ENCODE measurements around the gene WDFY4.
"Not testable (repeated sequence)": the region's sequence is repeated elsewhere in the genome, so short reads cannot be mapped to it uniquely, and the experiment has no call there.

Gene WDFY4, protein sequence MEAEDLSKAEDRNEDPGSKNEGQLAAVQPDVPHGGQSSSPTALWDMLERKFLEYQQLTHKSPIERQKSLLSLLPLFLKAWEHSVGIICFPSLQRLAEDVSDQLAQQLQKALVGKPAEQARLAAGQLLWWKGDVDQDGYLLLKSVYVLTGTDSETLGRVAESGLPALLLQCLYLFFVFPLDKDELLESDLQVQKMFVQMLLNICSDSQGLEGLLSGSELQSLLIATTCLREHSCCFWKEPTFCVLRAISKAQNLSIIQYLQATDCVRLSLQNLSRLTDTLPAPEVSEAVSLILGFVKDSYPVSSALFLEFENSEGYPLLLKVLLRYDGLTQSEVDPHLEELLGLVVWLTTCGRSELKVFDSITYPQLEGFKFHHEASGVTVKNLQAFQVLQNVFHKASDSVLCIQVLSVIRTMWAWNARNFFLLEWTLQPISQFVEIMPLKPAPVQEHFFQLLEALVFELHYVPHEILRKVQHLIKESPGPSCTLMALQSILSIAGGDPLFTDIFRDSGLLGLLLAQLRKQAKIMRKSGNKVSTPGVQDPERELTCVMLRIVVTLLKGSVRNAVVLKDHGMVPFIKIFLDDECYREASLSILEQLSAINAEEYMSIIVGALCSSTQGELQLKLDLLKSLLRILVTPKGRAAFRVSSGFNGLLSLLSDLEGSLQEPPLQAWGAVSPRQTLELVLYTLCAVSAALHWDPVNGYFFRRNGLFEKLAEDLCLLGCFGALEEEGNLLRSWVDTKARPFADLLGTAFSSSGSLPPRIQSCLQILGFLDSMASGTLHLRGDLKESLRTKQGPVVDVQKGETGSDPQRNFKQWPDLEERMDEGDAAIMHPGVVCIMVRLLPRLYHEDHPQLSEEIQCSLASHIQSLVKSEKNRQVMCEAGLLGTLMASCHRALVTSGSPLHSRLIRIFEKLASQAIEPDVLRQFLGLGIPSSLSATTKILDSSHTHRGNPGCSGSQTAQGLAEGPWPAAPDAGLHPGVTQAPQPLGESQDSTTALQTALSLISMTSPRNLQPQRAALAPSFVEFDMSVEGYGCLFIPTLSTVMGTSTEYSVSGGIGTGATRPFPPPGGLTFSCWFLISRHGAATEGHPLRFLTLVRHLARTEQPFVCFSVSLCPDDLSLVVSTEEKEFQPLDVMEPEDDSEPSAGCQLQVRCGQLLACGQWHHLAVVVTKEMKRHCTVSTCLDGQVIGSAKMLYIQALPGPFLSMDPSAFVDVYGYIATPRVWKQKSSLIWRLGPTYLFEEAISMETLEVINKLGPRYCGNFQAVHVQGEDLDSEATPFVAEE (N-terminal part only)

DNA sequence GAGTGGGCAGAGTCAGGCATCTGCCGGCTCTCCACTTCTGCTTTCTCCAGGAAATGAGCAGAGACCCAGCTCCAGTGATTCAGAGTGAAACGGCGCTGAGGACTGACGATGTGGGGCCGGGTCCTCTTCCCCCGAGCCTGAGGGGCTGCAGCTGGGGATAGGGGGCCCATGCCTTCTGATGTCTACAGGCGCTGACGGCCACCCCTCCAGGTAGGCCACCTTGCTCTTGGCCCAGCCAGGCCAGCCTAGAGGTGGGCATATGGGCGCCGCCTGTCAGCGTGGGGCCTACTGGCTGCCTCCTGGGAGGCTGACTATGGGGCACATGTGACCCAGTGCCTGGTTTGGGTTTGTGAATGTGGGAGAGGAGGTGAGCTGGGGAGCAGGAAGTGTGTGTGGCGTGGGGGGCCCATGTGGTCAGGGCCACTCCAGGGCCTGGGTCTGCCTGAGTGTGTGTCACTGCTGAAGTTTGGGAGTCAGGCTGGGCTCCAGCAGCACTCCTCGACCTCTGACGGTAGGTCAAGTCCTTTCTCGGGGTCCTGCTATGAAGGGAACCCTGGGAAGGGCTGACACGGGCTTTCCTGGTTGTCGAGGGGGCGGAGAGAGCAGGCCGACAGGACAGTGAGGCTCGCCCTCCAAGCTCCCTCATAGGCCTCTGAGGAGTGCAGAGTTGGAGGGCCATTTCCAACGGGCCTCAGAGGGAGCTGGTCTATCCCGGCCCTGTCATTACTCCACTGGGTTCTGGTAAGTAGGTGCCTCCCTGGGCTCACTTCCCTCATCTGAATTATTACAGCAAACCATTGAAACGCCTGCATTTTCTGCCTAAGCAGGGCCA, at the start of gene WDFY4:
Gene WDFY4, plus strand, starts transcription at position 82 of the 832 bp plus-strand sequence. CDS start 24,860 bp downstream, outside the sequence.
- DNase-seq, result no peak

DNA sequence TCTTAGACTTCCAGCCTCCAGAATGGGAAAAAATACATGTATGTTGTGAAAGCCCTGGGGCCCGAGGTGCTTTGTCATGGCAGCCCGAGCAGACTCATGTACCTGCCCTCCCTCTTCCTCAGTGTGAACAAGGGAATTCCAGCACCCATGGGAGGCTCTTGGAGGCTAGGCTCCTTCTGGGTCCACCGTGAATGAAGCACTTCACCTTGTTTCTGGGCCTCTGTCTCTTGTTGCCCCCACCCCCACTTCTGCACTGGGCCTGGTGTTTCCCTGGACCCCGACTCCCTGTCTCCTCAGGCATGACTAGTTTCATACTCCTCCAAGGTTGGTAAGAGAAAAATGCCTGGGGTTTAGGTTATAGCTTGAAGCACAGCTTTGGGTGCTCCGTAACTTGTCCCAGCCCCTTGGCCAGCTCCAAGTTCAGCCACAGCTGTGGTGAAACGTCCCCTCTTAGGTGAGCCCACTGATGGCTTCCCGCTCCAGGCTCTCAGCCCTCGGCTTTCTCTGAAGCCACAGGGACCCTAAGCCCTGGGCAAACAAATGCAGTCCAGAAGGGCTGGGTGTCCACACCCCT, 49.6 kb upstream of the WDFY4 start:
- DNase-seq, result no peak

DNA sequence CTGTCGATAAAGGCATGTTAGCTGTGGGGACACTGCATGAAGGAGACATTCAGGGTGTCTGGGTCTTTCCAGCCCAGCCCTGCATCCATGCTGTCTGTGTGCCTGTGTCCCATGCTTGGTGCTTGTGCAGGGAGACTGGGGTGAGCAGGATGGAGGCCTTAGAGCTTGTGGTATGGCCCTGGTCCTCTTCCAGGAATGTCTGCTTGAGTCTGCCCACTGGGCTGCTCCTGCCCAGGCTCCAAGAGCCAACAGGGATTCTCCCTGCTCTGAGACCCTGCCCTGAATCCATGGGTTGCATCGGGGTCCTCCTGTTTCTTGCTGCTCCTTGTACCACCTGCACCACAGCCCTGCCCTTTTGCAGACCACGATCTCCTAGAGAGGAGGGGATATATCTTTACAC, 48.4 kb upstream of the WDFY4 start:
- no peak for DNase-seq

DNA sequence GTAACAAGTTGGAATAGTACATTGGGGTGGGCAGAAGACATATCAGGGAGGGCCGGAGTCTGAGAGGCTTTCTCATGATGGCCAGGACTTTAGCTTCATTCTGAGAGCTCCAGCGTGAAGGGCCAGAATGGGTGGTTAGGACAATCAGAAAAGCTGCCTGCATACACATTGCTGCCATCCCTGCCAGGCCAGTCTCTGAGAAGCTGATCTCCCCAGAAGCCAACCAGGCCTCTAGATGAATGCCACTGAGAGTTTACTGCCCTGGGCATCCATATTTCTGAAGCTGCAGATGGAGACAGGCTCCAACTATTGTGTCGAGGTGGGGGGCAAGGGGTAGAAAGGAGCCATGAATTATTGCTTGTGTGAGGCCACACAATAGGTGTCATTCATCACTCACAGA, 47.8 kb upstream of the WDFY4 start:
- no peak for DNase-seq

DNA sequence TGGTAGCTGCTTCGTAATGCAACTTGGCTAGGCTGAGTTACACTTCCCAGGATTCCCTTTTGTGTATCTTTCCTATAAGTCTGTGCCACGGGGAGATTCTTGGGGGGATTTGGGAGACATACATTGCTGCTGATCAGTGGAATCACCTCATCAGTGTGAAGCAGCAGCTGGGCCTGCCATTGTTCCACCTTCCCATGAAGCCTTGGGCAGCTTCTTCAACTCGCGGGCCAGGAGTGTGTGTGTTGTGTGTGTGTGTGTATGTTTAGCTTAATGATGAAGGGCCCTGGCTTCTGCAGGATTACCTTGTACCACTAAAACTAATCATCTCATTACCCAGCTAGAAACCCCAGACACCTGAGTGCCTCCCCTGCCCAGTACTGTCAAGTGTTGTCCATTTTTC, 46.5 kb upstream of the WDFY4 start:
- no peak for DNase-seq

DNA sequence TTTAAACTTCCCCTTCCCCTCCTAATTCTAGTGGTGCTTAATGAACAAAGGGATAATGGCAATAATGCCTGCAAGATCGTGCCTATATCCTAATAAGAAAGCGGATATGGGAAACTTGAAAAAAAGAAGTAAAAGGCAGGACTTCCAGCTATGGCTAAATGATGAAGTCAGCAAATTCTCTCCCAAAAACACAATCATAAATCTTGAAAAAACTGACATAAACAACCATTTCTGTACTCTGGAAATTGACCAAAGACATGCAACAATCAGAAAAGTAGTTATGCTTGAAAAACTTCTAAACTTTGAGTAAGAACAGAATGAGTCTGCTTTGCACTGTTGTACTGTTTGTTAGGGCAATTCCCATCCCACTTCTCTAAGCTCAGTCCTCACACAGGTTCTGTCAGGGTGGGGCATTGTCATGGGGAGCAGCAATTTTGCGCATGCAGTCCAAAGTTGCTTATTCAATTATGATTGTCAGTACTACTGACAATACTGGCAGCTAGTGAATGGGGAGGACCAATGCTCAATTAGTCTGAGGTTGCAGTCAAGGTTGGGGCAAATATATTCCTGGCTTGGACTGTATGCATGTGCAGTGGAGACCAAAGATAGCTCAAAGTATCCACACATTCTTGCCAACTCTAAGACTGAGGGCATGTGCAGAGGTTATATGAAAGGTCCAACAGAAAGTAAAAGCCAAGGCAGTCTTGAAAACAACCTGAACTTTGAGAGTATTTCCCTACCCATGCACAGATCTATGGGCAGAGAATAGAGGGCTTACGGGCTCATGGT, 45.7 kb upstream of the WDFY4 start:
- DNase-seq, result no peak

DNA sequence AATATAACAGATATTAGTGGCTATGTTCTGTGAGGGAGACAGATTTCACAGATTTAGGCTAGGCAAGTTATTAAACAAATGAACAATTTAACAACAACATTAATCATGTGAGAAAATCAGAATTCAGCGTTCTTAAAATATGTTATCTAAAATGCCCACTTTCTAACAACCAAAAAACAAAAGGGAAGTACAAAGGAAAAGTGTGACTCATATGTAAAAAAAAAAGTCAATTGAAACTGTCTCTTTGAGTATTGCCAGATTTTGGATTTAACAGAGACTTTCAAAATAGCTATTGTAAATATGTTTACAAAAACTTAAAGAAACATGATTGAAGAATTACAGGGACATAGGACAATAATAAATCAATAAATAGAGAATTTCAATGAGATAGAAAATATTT, 45.0 kb upstream of the WDFY4 start:
- no peak for DNase-seq

DNA sequence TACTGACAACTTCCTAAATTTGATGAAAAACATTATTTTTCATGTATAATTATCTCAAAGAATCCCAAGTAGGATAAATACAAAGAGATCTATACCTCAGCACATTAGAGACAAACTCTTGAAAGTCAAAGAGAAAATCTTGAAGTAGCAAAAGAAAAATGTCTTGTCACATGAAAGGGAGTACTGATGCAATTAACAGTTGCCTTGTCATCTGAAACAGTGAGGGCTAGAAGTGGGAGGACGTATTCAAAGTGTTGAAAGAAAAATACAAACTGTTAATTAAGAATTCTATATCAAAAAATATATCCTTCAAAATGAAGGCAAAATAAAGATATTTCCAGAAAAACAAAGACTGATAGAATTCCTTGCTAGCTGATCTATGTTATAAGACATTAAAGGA, 44.3 kb upstream of the WDFY4 start:
- no peak for DNase-seq

DNA sequence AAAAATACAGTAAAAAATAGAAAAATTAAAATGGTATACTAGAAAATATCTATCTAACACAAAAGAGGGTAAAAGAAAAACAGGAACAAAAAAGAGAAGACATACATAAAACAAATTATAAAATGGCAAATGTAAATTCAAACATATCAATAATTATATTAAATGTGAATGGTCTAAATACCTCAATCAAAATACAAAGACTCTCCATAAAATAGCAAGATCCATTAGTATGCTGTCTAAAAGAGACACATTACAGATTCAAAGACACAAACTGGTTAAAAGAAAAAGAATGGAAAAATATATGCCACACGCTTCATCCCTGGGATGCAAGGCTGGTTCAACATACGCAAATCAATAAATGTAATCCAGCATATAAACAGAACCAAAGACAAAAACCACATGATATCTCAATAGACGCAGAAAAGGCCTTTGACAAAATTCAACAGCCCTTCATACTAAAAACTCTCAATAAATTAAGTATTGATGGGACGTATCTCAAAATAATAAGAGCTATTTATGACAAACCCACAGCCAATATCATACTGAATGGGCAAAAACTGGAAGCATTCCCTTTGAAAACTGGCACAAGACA, 43.5 kb upstream of the WDFY4 start:
- DNase-seq, result not testable (repeated sequence)

DNA sequence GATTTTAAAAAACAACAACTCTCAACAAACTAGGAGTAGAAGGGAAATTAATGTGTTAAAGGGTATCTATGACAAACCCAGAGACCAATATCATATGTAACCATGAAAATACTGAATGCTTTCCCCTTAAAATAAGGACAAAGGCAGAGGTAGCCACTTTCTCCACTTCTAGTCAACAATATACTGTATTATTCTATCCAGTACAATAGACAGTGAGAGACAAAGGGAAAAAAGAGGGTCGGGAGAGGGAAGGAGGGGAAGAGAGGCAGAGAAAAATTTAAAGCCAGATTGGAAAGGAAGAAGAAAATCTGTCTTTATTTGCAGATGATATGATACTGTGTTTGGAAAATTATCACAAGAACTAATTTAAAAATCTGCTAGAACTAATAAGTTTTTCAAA, 39.1 kb upstream of the WDFY4 start:
- DNase-seq, result no peak

DNA sequence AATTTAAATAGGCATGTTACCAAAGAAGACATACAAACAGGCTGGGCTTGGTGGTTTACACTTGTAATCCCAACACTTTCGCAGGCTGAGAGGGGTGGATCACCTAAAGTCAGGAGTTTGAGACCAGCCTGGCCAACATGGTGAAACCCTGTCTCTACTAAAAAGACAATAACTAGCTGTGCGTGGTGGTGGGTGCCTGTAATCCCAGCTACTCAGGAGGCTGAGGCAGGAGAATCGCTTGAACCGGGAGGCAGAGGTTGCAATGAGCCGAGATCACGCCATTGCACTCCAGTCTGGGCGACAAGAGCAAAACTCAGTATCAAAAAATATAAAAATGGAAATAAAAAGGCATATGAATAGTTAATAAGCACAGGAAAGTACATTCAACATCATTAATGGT, 37.6 kb upstream of the WDFY4 start:
- not testable (repeated sequence) for DNase-seq

DNA sequence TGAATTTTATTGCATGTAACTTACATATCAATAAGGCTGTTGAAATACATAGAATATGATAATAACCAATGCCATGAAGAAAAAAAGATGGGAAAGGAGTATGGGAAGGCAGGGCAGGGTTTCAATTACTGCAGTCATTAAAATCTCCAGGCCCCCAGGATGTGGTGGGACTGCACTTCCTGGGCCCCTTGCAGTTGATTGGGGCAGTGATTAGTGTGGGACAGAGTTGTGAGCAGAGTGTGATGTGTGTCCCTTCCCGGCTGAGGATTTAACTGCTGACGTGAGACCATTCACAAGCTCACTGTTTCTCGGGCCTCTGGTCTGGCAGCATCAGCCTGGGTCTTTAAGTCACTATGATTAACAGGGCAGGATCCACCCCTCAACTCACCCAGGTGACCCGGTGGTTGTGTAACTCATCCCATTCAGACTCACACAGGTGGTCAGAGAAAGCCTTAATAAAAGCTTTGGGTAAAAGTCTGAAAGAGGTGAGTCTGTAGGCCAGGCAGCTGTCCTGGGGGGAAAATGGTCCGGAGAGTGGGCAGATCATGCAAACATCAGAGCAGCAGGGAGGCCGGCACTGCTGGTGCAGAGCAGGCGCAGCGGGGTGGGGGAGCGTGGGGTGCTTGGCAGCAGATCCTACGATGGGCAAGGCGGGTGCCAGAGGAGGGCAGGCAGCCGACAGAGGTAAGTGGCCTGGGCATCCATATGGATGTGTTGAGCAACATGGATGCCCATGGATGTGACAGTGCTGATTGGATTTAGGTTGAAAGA, 36.3 kb upstream of the WDFY4 start:
- DNase-seq, result no peak

DNA sequence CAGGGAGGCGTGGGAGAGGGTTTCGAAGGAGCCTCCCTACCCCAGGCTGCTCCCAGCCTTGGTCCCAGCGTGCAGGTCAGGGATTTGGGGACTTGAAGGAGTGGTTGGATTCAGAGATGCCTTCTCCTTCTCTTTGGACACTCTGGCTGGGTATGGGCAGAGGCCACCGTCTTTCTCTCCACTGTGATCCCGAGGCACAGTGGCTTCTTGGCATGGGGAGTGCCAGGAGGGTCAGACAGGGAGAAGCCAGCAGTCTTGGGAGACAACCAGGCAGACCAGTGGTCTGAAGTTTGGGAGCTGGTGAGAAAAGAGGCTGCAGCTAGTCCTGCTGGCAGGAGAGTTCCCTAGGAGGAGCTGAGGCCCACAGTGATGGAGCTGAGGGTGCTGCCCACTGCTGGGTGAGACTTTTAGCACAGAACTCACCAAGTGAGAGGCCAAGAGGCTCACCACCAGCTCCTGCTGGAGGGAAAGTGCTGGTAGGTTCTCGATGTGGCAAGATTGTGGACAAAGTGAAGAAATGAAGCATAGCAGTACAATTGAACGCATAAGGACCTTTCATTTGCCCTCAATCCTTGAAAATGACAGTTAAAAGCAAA, 35.2 kb upstream of the WDFY4 start:
- no peak for DNase-seq

DNA sequence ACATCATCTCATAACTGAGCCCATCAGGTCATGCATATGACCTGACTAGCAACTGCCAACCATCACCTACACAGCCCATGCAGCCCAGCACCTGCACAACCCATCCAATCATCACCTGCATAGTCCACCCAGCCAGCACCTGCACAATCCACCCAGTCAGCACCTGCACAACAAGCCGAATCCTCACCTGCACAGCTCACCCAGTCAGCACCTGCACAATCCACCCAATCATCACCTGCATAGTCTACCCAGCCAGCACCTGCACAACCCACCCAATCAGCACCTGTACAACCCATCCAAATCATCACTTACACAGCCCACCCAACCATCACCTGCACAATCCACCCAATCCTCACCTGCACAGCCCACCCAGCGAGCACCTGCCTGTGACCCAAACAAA, 33.4 kb upstream of the WDFY4 start:
- DNase-seq, result peak; percentile 47

DNA sequence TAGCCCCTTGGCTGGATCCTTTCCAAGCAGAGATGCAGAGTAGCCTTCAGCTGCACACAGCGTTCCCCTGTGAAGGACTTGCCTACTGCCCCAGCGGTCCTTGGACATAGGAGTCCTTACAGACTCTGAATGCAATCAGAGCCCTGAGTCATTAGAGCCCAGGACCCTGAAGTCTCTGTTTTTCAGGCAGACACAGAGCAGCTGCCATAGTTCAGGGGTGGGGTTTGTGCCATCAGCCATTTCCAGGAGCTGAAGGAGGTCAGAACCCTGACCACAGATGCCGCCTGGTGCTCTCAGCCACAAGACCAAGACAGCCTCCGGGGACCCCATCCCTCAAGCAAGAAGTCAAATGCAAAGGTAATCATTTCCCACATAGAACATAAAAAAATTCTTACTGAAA, 32.8 kb upstream of the WDFY4 start:
- no peak for DNase-seq

DNA sequence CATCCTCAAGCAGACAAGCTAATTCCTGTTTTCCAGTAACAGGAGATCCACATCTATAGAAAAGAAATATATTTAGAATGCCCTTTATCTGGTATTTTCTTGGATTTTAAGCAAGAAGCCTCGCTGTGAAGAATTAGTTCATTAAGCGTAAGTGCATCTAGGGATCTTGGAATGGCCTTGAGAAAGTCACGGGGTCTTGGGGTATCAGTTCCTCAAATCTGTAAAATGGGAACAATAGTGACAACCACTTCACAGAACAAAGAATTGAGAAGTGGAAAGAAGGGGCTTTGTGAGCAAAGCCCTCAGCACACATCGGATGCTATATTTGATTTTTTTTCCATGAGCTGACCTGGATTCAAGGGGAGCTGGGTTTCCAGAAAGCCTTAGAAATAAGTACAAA, 32.3 kb upstream of the WDFY4 start:
- no peak for DNase-seq

DNA sequence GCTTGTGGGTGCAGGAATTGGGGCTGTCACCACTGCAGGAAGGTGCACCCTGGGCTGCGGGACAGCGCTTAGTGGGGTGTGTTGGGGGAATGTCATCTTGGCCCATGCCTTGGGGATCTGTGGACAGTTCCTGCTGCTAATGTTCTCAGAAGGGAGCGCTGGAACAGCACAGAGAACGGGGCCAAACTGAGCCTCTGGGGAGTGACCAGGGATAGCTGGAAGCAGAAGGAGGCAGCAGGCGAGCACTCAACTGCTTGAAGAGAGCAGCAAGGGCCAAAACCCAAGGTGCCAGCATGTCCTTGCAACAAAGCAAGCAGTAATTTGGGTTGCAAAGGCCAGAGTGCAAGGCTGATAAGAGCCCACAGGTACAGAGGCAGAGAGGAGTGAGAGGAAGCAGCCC, 31.3 kb upstream of the WDFY4 start:
- no peak for DNase-seq

DNA sequence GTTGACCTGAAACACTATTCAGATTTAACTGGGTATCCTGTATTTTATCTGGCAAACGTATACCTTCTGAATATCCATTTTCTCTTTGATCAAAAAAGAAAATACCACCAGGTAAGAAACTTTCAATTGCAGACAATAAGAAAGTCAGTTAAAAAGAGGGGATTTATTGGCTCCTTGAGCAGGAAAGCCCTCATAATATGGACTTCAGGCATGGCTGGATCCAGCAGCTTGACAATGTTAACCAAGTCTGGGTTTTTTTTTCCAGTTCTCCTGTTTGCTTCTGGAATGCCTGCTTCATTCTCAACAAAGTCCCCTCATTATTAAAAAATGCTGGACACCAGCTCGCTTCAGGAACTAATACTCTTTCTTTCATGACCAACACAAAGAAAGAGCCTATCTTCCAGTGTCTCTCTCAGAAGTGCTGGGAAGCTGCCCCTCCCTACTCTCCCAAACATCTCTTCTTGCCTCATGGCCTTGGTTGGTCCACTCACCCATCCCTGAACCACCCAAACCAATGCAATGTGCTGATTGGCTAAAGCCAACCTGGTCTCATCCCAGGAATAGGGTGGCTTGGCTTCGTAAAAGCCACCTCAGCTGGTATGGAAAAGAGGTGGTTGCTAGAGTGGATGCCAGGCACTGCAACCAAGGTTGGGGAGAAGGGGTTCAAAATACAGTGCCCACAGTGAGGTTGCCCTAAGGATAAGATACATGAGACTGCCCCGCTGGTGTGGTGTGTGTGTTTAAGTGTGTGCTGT, 30.6 kb upstream of the WDFY4 start:
- no peak for DNase-seq
